Neuron (in vitro differentiated cells): ENCODE results near the gene EFCAB6.

Experiments used
- H2AFZ ChIP-seq: one replicate; pipeline ENCODE4 v1.6.1; 2013; ENCODE audit warnings: low read depth, mild to moderate bottlenecking, inconsistent platforms, low read length, moderate library complexity
- H3K27me3 ChIP-seq: one replicate; pipeline ENCODE4 v1.6.1; 2013; ENCODE audit warnings: low read length; ENCODE audit not compliant: insufficient read depth
- H3K36me3 ChIP-seq: one replicate; pipeline ENCODE4 v1.6.1; 2013; ENCODE audit warnings: low read length; ENCODE audit not compliant: insufficient read depth
- H3K4me1 ChIP-seq: one replicate; pipeline ENCODE4 v1.6.1; 2013; ENCODE audit warnings: low read length; ENCODE audit not compliant: insufficient read depth
- H3K4me3 ChIP-seq: 2 replicates; pipeline ENCODE4 v1.5.1; 2013; ENCODE audit warnings: mild to moderate bottlenecking, low read length, moderate library complexity
- H3K9me3 ChIP-seq: one replicate; pipeline ENCODE4 v1.6.1; 2013; ENCODE audit warnings: low read length

EFCAB6 gene

DNA sequence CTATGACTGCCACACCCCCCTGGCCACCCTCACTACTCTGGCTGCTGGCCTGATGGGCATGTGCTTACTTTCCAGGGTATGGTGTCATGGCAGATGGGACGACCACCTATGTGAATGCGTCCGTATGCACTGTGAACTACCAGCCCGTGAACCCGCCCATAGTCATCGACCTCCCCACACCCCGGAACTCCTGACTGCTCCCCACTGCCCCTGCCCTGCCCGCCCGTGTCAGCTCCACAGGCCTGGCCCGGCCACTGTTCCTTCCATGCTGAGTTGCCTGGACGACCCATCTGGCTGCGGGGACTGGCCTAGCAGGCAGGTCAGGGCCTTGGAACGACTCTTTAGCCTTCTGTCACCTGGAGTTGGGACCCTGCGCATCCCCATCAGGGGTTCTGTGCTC, 306.7 kb downstream of the EFCAB6 start:
- no peaks in the 10 kb centered on the region for H3K4me1 ChIP-seq
- no peaks in the 10 kb centered on the region for H3K27me3 ChIP-seq
- H2AFZ ChIP-seq: no peak overlapping the region
- H3K9me3 ChIP-seq: no peaks in the 10 kb centered on the region
- no peaks in the 10 kb centered on the region for H3K36me3 ChIP-seq
- H3K4me3 ChIP-seq: no peak overlapping the region

DNA sequence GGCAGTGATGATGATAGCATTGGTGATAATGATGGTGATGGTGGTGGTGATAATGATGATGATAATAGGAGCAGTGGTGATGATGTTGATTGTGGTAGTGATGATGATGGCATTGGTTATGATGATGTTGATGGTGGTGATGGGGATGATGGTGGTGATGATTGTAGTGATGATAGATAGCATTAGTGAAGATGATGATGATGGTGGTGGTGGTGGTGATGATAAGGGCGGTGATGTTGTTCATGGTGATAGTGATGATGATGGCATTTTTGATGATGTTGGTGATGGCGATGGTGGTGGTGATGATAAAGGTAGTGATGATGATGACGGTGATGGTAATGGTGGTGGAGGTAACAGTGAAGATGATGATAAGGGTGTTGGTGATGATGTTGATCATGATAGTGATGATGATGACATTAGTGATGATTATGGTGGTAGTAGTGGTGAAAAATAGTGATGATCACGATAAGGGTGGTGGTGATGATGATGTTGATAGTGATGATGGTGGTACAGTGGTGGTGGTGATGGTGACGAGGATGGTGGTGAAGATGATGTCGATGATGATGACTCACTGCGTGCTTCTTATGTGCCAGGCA, 307.3 kb downstream of the EFCAB6 start:
- Histone ChIP-seq H3K27me3 (no peaks in the 10 kb centered on the region), H3K4me1 (no peaks in the 10 kb centered on the region), H3K9me3 (no peaks in the 10 kb centered on the region), H3K36me3 (no peaks in the 10 kb centered on the region), H2AFZ (no peak overlapping the region), H3K4me3 (no peak overlapping the region)

DNA sequence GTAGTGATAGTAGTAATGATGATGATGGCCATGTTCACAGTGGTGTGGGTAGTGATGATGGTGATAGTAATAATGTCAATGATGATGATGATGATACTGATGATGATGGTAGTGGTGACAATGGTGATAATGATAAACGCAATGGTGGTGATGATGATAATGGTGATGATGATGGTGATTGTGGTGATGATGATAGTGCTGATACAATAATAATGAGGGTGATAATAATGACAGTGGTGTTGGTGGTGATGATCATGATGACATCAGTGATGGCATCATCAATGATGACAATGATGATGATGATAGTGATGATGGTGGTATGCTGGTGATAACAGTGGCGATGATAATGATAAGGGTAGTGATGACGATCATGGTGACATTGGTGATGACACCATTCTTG, 308.0 kb downstream of the EFCAB6 start:
- H3K4me1 ChIP-seq: no peaks in the 10 kb centered on the region
- no peaks in the 10 kb centered on the region for H3K27me3 ChIP-seq
- no peaks in the 10 kb centered on the region for H3K36me3 ChIP-seq
- H3K4me3 ChIP-seq: no peak overlapping the region
- H2AFZ ChIP-seq: no peak overlapping the region
- H3K9me3 ChIP-seq: no peaks in the 10 kb centered on the region

DNA sequence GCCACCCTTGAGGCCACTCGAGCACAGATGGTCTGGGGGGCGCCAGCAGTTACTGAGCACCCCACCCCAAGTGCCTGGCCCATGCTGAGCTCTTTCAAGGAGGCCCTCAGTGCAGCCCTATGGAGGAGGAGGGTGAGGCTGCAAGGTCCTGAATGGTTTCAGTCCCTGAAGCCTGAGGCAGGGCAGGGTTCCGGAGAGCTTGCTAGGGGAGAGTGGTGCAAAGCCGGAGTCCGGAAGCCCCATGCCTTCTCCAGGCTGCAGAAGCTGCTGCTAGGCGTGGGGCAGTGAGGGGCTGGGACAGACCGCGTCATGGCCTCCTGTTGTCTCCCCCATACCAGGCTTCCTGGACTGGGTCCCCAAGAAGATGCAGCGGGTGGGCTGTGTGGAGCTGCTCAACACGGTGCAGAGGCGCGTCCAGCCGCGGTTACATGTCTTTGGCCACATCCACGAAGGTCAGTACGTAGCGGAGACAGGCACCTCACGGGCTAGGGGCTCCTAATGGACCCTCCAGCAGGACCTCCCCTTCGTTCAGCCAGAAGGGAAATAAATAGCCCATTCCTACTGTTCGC, 309.7 kb downstream of the EFCAB6 start:
- no peaks in the 10 kb centered on the region for H3K4me1 ChIP-seq
- H3K9me3 ChIP-seq: peaks cover 2% of the 10 kb centered on the region
- H3K27me3 ChIP-seq: no peaks in the 10 kb centered on the region
- H3K4me3 ChIP-seq: no peak overlapping the region
- H2AFZ ChIP-seq: no peak overlapping the region
- H3K36me3 ChIP-seq: no peaks in the 10 kb centered on the region

DNA sequence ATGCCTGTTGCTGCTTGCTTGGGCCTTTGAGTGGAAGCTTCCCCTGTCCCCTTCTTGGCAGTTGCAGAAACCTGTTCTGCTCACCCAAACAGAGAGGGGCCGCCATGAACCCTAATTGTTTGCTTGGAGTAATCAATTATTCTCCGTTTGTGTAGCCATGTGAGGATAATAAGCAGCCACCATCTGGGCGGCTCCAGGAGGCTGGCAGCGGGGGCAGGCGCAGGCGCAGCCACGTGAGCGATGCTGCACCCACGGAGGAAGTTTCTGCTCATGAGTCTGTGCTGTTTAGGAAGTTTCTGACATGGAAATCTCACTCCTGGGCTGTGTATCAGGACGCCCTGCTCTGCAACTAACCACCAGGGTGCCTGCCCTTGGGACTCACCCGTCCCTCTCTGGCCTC, 310.2 kb downstream of the EFCAB6 start:
- Histone ChIP-seq H3K4me3 (no peak overlapping the region), H3K36me3 (no peaks in the 10 kb centered on the region), H3K4me1 (no peaks in the 10 kb centered on the region), H3K9me3 (peaks cover 2% of the 10 kb centered on the region), H2AFZ (no peak overlapping the region), H3K27me3 (no peaks in the 10 kb centered on the region)

DNA sequence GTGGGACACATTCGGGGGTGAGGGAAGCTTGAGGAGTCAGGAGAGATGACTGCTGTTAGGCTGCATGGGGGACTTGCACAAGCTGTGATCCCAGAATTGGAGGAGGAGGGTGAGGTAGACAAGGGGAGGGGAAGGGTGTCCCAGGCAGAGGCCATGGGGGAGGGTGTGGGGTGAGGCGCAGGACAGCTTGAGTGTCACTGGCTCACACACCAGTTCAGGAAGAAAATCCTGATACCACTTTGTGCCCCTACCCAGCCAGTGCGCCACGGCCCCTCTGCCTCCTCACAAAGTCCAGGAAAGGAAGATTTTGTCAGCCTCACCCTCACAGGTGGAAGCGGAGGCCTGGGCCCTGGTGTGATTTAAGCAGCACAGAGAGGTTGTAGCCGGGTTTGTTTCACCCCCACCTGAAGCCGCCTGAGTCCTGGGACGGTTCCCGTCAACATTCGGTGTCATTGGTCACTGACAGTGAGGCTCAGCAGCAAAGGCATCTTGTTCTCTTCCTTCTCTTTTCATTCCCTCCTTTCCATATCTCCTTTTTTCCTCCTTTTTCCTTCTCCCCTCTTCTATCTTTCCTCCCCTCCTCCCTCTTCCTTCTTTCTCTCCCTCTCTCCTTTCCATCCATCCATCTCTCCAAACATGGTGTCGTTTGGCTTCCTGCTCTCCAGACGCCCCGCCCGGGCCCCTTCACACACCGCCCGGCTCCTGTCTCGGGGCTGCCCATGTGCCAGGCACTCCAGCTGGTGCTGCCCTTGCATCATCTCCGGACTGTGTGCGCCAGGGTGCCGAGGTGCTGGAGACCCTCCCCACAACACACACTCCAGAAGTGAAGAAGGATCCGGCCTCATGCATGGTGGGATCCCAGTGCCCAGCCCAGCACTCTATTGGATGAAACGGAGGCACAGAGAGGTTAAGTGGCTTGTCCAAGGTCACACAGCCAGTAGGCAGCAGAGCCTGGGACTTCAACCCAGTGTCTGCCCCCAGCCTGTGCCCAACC, 311.0 kb downstream of the EFCAB6 start:
- Histone ChIP-seq H3K27me3 (no peaks in the 10 kb centered on the region), H3K4me1 (no peaks in the 10 kb centered on the region), H3K9me3 (peaks cover 2% of the 10 kb centered on the region), H2AFZ (no peak overlapping the region), H3K4me3 (no peak overlapping the region), H3K36me3 (no peaks in the 10 kb centered on the region)

DNA sequence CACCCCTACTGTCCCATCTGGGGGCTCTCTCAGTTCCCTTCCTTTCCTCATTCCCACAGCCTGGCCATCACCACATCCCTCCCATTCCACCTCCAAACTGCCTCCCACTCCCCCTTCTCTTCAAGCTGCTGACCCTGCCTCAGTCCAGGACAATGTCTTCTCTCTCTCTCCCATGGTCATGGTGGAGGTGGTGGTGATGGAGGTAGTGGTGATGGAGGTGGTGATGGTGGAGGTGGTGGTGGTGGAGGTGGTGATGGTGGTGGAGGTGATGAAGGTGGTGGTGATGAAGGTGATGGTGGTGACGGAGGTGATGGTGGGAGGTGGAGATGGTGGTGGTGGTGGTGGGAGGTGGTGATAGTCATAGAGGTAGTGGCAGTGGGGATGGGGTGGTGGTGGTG, 313.2 kb downstream of the EFCAB6 start:
- no peak overlapping the region for H2AFZ ChIP-seq
- H3K9me3 ChIP-seq: peaks cover 6% of the 10 kb centered on the region
- no peak overlapping the region for H3K4me3 ChIP-seq
- no peaks in the 10 kb centered on the region for H3K4me1 ChIP-seq
- H3K27me3 ChIP-seq: no peaks in the 10 kb centered on the region
- no peaks in the 10 kb centered on the region for H3K36me3 ChIP-seq

DNA sequence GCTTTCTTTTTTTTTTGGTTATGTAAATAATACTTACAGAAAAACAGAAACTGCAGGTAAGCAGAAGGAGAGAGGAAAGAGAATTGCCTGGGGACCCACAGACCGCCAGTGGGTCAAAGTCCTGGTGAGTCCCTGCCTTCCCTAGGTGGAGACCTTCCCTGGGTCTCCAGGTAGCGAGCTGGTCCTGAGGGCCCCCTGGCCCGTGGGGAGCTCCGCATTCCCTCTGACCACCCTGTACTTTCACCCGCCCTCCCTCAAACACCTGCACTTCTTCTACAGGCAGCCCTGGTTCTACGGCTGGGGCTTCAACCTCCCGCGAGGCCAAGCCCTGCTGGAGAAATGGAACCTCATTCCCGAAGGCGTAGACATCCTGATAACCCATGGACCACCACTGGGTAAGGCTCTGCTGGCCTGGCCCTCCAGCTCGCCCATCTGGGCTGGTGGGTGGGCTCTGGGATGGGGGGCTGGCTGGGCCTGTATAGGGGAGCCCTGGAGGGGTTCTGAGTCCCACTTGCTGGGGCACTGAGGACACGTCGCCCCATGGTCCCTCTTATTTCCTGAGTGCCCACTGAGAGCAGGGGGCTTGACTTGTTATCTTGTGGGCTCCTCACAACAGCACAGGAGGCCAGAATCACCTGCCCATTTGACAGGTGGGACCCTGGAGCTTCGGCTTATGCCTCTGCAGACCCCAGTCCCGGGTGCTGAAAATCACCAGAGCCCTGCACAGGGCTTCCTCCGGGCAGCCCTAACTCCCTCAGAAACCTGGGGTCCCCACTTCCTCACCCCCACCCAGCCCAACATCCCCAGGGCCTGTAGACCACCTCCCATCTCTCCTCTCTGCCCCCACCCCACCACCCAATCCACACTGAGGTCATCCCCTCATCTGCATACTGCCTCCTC, 313.9 kb downstream of the EFCAB6 start:
- Histone ChIP-seq H3K27me3 (no peaks in the 10 kb centered on the region), H2AFZ (no peak overlapping the region), H3K9me3 (peaks cover 6% of the 10 kb centered on the region), H3K36me3 (no peaks in the 10 kb centered on the region), H3K4me1 (no peaks in the 10 kb centered on the region), H3K4me3 (no peak overlapping the region)

DNA sequence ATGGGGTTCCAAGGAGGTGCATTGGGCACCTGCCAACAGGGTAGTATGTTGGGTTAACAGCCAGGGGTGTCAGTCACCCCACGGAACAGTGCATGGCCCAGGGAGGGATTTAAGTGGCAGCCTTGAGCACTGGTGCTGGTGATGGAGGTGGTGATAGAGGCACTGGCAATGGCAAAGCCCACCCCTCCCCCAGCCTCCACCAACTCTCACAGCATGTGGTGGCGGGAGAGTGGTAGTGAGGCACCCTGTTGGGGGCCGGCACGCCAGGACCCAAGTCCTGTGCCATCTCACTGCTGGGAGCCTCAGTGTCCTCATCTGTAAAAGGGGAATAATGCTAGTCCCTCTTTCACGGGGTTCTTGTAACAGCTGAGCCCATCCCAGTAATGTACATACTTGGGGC, 318.8 kb downstream of the EFCAB6 start:
- Histone ChIP-seq H3K4me1 (no peaks in the 10 kb centered on the region), H3K4me3 (no peak overlapping the region), H3K27me3 (no peaks in the 10 kb centered on the region), H3K9me3 (peaks cover 6% of the 10 kb centered on the region), H3K36me3 (no peaks in the 10 kb centered on the region), H2AFZ (no peak overlapping the region)

DNA sequence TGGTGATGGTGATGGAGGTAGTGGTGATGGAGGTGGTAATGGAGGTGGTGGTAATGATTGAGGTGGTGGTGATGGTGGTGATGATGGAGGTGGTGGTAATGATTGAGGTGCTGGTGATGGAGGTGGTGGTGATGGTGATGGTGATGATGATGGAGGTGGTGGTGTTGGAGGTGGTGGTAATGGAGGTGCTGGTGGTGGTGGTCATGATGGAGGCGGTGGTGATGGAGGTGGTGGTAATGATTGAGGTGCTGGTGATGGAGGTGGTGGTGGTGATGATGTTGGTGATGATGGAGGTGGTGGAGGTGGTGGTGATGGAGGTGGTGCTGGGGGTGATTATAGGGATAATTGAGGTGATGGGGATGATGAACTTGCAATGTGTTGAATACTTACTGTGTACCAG, 320.4 kb downstream of the EFCAB6 start:
- Histone ChIP-seq H3K36me3 (no peaks in the 10 kb centered on the region), H3K27me3 (no peaks in the 10 kb centered on the region), H3K4me3 (no peak overlapping the region), H3K9me3 (peaks cover 4% of the 10 kb centered on the region), H3K4me1 (no peaks in the 10 kb centered on the region), H2AFZ (no peak overlapping the region)

DNA sequence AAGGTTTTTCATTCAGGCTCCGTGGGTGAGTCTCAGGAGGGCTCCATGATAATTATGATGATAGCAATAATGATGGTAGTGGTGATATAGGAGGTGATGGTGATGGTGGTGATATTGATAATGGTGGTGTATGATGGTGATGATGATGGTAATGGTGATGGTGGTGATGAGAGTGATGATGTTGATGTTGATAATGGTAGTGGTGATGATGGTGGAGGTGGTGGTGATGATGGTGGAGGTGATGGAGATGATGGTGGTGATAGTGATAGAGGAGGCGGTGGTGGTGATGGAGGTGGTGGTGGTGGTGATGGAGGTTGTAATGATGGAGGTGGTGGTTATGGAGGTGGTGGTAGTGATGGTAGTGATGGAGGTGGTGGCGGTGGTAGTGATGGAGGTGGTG, 320.9 kb downstream of the EFCAB6 start:
- H3K9me3 ChIP-seq: peaks cover 4% of the 10 kb centered on the region
- no peaks in the 10 kb centered on the region for H3K27me3 ChIP-seq
- no peaks in the 10 kb centered on the region for H3K36me3 ChIP-seq
- H3K4me1 ChIP-seq: no peaks in the 10 kb centered on the region
- no peak overlapping the region for H3K4me3 ChIP-seq
- no peak overlapping the region for H2AFZ ChIP-seq

DNA sequence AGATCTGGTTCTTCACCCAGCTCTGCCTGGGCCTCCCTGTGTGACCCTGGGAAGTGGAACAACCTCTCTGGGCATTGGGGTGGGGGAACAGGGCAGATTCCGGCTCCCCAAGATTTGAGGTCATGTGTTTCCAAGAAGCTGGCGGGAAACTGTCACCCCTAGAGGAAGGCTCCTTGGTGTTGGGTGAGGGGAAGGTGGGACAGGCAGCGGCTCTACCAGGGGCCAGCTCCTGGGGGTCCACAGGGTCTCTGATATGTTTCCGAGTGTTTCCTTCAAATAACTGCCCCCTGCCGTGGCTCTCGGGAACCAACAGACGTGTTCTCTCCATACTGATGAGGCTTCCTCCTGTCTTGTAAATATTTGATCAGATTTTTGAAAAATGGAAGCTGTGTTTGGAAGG, 321.8 kb downstream of the EFCAB6 start:
- no peaks in the 10 kb centered on the region for H3K4me1 ChIP-seq
- H3K36me3 ChIP-seq: no peaks in the 10 kb centered on the region
- no peak overlapping the region for H2AFZ ChIP-seq
- H3K27me3 ChIP-seq: no peaks in the 10 kb centered on the region
- peaks cover 4% of the 10 kb centered on the region for H3K9me3 ChIP-seq
- no peak overlapping the region for H3K4me3 ChIP-seq

DNA sequence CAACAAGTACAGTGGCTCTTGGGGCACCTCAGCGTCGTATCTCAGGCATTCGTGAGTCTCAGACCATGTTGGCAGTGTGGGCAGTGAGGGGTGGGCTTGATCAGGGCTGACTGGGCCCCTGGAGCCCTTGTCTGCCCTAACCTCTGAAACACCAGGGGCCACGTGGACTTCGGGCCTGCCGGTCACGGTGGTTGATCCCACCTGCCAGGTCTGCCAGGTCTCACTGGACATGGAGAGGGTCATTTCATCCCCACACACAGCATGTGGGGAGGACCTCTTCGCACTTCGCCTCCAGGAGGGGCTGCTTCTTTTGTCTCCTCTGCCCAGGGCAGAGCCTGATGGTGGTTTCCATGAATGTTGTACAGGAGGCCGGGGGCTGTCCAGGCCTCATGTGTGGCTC, 323.2 kb downstream of the EFCAB6 start:
- no peaks in the 10 kb centered on the region for H3K36me3 ChIP-seq
- H3K4me3 ChIP-seq: no peak overlapping the region
- H3K9me3 ChIP-seq: no peaks in the 10 kb centered on the region
- H3K4me1 ChIP-seq: no peaks in the 10 kb centered on the region
- no peak overlapping the region for H2AFZ ChIP-seq
- H3K27me3 ChIP-seq: peaks cover 2% of the 10 kb centered on the region
